ENCODE data around the gene LGALS14. TPM values are rescaled to one million over a fixed set of nuclear protein-coding genes. Genes with fewer than 3 reads are reported as not detected.

Gene LGALS14
- total RNA-seq, 1 experiment from 2014 or later: not detected

GRCh38 chr19:39731685-39732084 is 27.4 kb downstream of the LGALS14 start:
- H3K27ac Mint-ChIP-seq: no peak overlapping the region
- H3K27me3 Mint-ChIP-seq (ENCODE audit: low read depth): peaks cover 37% of the 10 kb centered on the region
- POLR2A ChIA-PET: no interaction called here
- H3K4me1 Mint-ChIP-seq: no peaks in the 10 kb centered on the region
- no peak overlapping the region for H3K4me3 Mint-ChIP-seq
- CTCF ChIA-PET: no interaction called here
- peaks cover 4% of the 10 kb centered on the region; the same call in 1 of the 2 replicates for H3K9me3 Mint-ChIP-seq
- ATAC-seq (no peak), DNase-seq (ENCODE audit: low spot score) (no peak)
- TF ChIP-seq PRDM15 (CRISPR knock-in tag; IDR thresholded peaks at IDR 0.05): no peak
- no peak for TF ChIP-seq ZNF263 (CRISPR knock-in tag; IDR thresholded peaks at IDR 0.05; ENCODE audit: low read depth)
- TF ChIP-seq TCF7 (CRISPR knock-in tag; IDR thresholded peaks at IDR 0.05; ENCODE audit: low read depth): no peak
- TF ChIP-seq IRF1 (CRISPR knock-in tag; IDR thresholded peaks at IDR 0.05): no peak
- no peak for TF ChIP-seq ZNF416 (CRISPR knock-in tag; IDR thresholded peaks at IDR 0.05)
- TF ChIP-seq ZNF232 (CRISPR knock-in tag; IDR thresholded peaks at IDR 0.05): no peak
- no peak for TF ChIP-seq ZMAT4 (CRISPR knock-in tag; IDR thresholded peaks at IDR 0.05)
- TF ChIP-seq IRF2 (CRISPR knock-in tag; IDR thresholded peaks at IDR 0.05; ENCODE audit: borderline replicate concordance, low read depth): no peak
- TF ChIP-seq ATF2 (CRISPR knock-in tag; IDR thresholded peaks at IDR 0.05; ENCODE audit: borderline replicate concordance, low read depth): no peak
- TF ChIP-seq ZNF671 (CRISPR knock-in tag; IDR thresholded peaks at IDR 0.05): no peak
- TF ChIP-seq TEAD4 (CRISPR knock-in tag; IDR thresholded peaks at IDR 0.05): no peak
- no peak for TF ChIP-seq E2F5 (CRISPR knock-in tag; IDR thresholded peaks at IDR 0.05)
- no peaks in the 10 kb centered on the region for H3K36me3 Mint-ChIP-seq

- H3K27me3 Mint-ChIP-seq (ENCODE audit: low read depth): peaks cover 40% of the 10 kb centered on the region
- H3K4me3 Mint-ChIP-seq: no peak overlapping the region
- DNase-seq (ENCODE audit: low spot score) (no peak), ATAC-seq (no peak)
- H3K9me3 Mint-ChIP-seq: peaks cover 4% of the 10 kb centered on the region; the same call in 1 of the 2 replicates
- H3K27ac Mint-ChIP-seq: no peak overlapping the region
- POLR2A ChIA-PET: no interaction called here
- no peaks in the 10 kb centered on the region; the same call in 1 of the 2 replicates for H3K4me1 Mint-ChIP-seq
- no peaks in the 10 kb centered on the region for H3K36me3 Mint-ChIP-seq
- CTCF ChIA-PET: no interaction called here
- TF ChIP-seq SMAD3 (CRISPR knock-in tag; IDR thresholded peaks at IDR 0.05; ENCODE audit: borderline replicate concordance) (no peak), ZNF671 (CRISPR knock-in tag; IDR thresholded peaks at IDR 0.05) (no peak), ZMAT4 (CRISPR knock-in tag; IDR thresholded peaks at IDR 0.05) (no peak), ZNF423 (CRISPR knock-in tag; IDR thresholded peaks at IDR 0.05) (no peak), TEAD4 (CRISPR knock-in tag; IDR thresholded peaks at IDR 0.05) (no peak), ZNF416 (CRISPR knock-in tag; IDR thresholded peaks at IDR 0.05) (no peak), MLX (CRISPR knock-in tag; IDR thresholded peaks at IDR 0.05) (no peak), CREB1 (CRISPR knock-in tag; IDR thresholded peaks at IDR 0.05) (no peak), PREB (CRISPR knock-in tag; IDR thresholded peaks at IDR 0.05; ENCODE audit: borderline replicate concordance) (no peak), GTF2I (CRISPR knock-in tag; conservative IDR thresholded peaks at IDR 0.05) (no peak), ATF3 (CRISPR knock-in tag; conservative IDR thresholded peaks at IDR 0.05) (no peak)
Observed at GRCh38 chr19:39733841-39734240, 29.6 kb downstream of the LGALS14 start.
